Stimulated activated effector memory CD8-positive, alpha-beta T cell treated with anti-CD3 and anti-CD28 coated beads, Interleukin-12 subunit alpha, Interleukin-12 subunit beta, amount 100 ng/mL, for 72 hours (primary cell): ENCODE measurements around the gene HSDL1.

Experiments
- ATAC-seq: fragments of 150-1000 bp; cut with Tn5 transposase; 2 replicates; pipeline ENCODE4 v1.10.0; 2021
- DNase-seq, 2 donors: peaks; one replicate each; pipeline ENCODE4 v3.0.0; 2021 to 2022; ENCODE audit warnings: low spot score in 2 of 2
- H3K27ac Mint-ChIP-seq: one replicate; pipeline ENCODE4 v1.8.0; 2022; ENCODE audit warnings: mild to moderate bottlenecking, mixed read lengths
- H3K36me3 Mint-ChIP-seq: one replicate; pipeline ENCODE4 v1.8.0; 2022; ENCODE audit warnings: mild to moderate bottlenecking, mixed read lengths
- H3K4me1 Mint-ChIP-seq: one replicate; pipeline ENCODE4 v1.8.0; 2022; ENCODE audit warnings: mixed read lengths
- H3K4me3 Mint-ChIP-seq: one replicate; pipeline ENCODE4 v1.8.0; 2022; ENCODE audit warnings: mild to moderate bottlenecking, mixed read lengths
- H3K9me3 Mint-ChIP-seq: one replicate; pipeline ENCODE4 v1.8.0; 2022; ENCODE audit warnings: mixed read lengths

HSDL1 gene

GRCh38 chr16:84144859-84145639 lies at the start of gene HSDL1, which contains the start of gene DNAAF1:
Gene HSDL1, minus strand, starts transcription at chr16:84145177. Its CDS starts 13,856 bp downstream, at chr16:84131321.
Gene DNAAF1, plus strand, starts transcription at chr16:84145308. Its CDS starts 133 bp downstream, at chr16:84145441.
- peak within 1 kb of the TSS; percentile 88 for H3K27ac Mint-ChIP-seq
- H3K4me3 Mint-ChIP-seq = peak within 1 kb of the TSS; percentile 94
- no peaks in the 10 kb centered on the region for H3K9me3 Mint-ChIP-seq
- H3K4me1 Mint-ChIP-seq = peaks cover 21% of the 10 kb centered on the region
- DNase-seq (peak; percentile 97 to 98), ATAC-seq (peak; percentile 90)
- peaks cover 7% of the 10 kb centered on the region for H3K36me3 Mint-ChIP-seq

GRCh38 chr16:84194018-84194417 lies 49.0 kb upstream of the HSDL1 start:
- no peak for DNase-seq
- Mint-ChIP-seq H3K9me3 (no peaks in the 10 kb centered on the region), H3K36me3 (no peaks in the 10 kb centered on the region), H3K27ac (peak overlapping the region; percentile 23), H3K4me3 (peak overlapping the region; percentile 53), H3K4me1 (peaks cover 14% of the 10 kb centered on the region)
- peak; percentile 12 for ATAC-seq

GRCh38 chr16:84193480-84193879 lies 48.5 kb upstream of the HSDL1 start:
- no peak overlapping the region for H3K27ac Mint-ChIP-seq
- no peaks in the 10 kb centered on the region for H3K36me3 Mint-ChIP-seq
- ATAC-seq (no peak), DNase-seq (no peak)
- H3K9me3 Mint-ChIP-seq = no peaks in the 10 kb centered on the region
- peak overlapping the region; percentile 53 for H3K4me3 Mint-ChIP-seq
- peaks cover 14% of the 10 kb centered on the region for H3K4me1 Mint-ChIP-seq

- H3K9me3 Mint-ChIP-seq = no peaks in the 10 kb centered on the region
- no peak overlapping the region for H3K27ac Mint-ChIP-seq
- ATAC-seq = no peak
- H3K4me3 Mint-ChIP-seq = no peak overlapping the region
- no peak for DNase-seq
- peaks cover 19% of the 10 kb centered on the region for H3K4me1 Mint-ChIP-seq
- H3K36me3 Mint-ChIP-seq = no peaks in the 10 kb centered on the region
These were observed 46.5 kb upstream of the HSDL1 start for GRCh38 chr16:84191466-84191865.

- Mint-ChIP-seq H3K4me3 (no peak within 1 kb of the TSS), H3K36me3 (no peaks in the 10 kb centered on the region), H3K9me3 (no peaks in the 10 kb centered on the region), H3K4me1 (peaks cover 19% of the 10 kb centered on the region), H3K27ac (no peak within 1 kb of the TSS)
- ATAC-seq (no peak), DNase-seq (no peak)
These were observed 45.9 kb upstream of the HSDL1 start, which contains the start of gene ADAD2 for GRCh38 chr16:84190731-84191388. Gene ADAD2, plus strand, starts transcription at chr16:84191157. Its CDS starts 74 bp downstream, at chr16:84191231.

GRCh38 chr16:84186685-84187437 lies 41.9 kb upstream of the HSDL1 start, which contains the start of gene TAF1C:
Gene TAF1C, minus strand, starts transcription at chr16:84187057. Its CDS starts 2,069 bp downstream, at chr16:84184988.
- Mint-ChIP-seq H3K27ac (peak within 1 kb of the TSS; percentile 95), H3K36me3 (peaks cover 15% of the 10 kb centered on the region), H3K9me3 (no peaks in the 10 kb centered on the region), H3K4me3 (peak within 1 kb of the TSS; percentile 90), H3K4me1 (peaks cover 21% of the 10 kb centered on the region)
- ATAC-seq (peak; percentile 94), DNase-seq (peak; percentile 95 to 96)

- Mint-ChIP-seq H3K9me3 (no peaks in the 10 kb centered on the region), H3K4me1 (peaks cover 21% of the 10 kb centered on the region), H3K4me3 (peak overlapping the region; percentile 90), H3K27ac (no peak overlapping the region), H3K36me3 (peaks cover 28% of the 10 kb centered on the region)
- ATAC-seq (no peak), DNase-seq (no peak)
These were observed 39.8 kb upstream of the HSDL1 start for GRCh38 chr16:84184775-84185174.

- Mint-ChIP-seq H3K27ac (peak overlapping the region; percentile 70), H3K4me1 (peaks cover 21% of the 10 kb centered on the region), H3K9me3 (no peaks in the 10 kb centered on the region), H3K36me3 (peaks cover 28% of the 10 kb centered on the region), H3K4me3 (no peak overlapping the region)
- DNase-seq = no peak
- ATAC-seq = no peak
These were observed 39.1 kb upstream of the HSDL1 start for GRCh38 chr16:84183911-84184591.

GRCh38 chr16:84183572-84183875 lies 38.5 kb upstream of the HSDL1 start:
- DNase-seq (no peak), ATAC-seq (no peak)
- H3K4me1 Mint-ChIP-seq = peaks cover 22% of the 10 kb centered on the region
- no peak overlapping the region for H3K4me3 Mint-ChIP-seq
- H3K27ac Mint-ChIP-seq = peak overlapping the region; percentile 70
- H3K36me3 Mint-ChIP-seq = peaks cover 31% of the 10 kb centered on the region
- H3K9me3 Mint-ChIP-seq = no peaks in the 10 kb centered on the region

GRCh38 chr16:84182680-84183571 lies 37.9 kb upstream of the HSDL1 start:
- Mint-ChIP-seq H3K4me3 (no peak overlapping the region), H3K27ac (no peak overlapping the region), H3K4me1 (peaks cover 28% of the 10 kb centered on the region), H3K36me3 (peaks cover 37% of the 10 kb centered on the region), H3K9me3 (no peaks in the 10 kb centered on the region)
- ATAC-seq (no peak), DNase-seq (no peak)

- peaks cover 34% of the 10 kb centered on the region for H3K4me1 Mint-ChIP-seq
- H3K27ac Mint-ChIP-seq = peak overlapping the region; percentile 17
- H3K4me3 Mint-ChIP-seq = no peak overlapping the region
- no peaks in the 10 kb centered on the region for H3K9me3 Mint-ChIP-seq
- H3K36me3 Mint-ChIP-seq = peaks cover 39% of the 10 kb centered on the region
- DNase-seq = no peak
- ATAC-seq = no peak
These were observed 37.1 kb upstream of the HSDL1 start for GRCh38 chr16:84182104-84182503.

- Mint-ChIP-seq H3K27ac (peak overlapping the region; percentile 17), H3K9me3 (no peaks in the 10 kb centered on the region), H3K36me3 (peaks cover 39% of the 10 kb centered on the region), H3K4me3 (no peak overlapping the region), H3K4me1 (peaks cover 29% of the 10 kb centered on the region)
- DNase-seq (no peak), ATAC-seq (no peak)
These were observed 36.4 kb upstream of the HSDL1 start for GRCh38 chr16:84181144-84181915.

- Mint-ChIP-seq H3K4me3 (no peak overlapping the region), H3K4me1 (peaks cover 29% of the 10 kb centered on the region), H3K27ac (no peak overlapping the region), H3K9me3 (no peaks in the 10 kb centered on the region), H3K36me3 (peaks cover 39% of the 10 kb centered on the region)
- ATAC-seq (no peak), DNase-seq (no peak)
These were observed 35.7 kb upstream of the HSDL1 start for GRCh38 chr16:84180519-84181140.
